ENCODE results near the gene TDO2.
"Not testable (repeated sequence)": the region's sequence is repeated elsewhere in the genome, so short reads cannot be mapped to it uniquely, and the experiment has no call there.

TDO2 gene

GRCh38 chr4:155931634-155932033, 28.1 kb downstream of the TDO2 start:
- 100% methylated on average over 2 of the region's 4 CpGs for WGBS (ENCODE audit: insufficient coverage, insufficient read length)
- no peaks in the 10 kb centered on the region for H3K4me1 ChIP-seq (ENCODE audit: control insufficient read depth, insufficient read depth, low read length)

GRCh38 chr4:155934634-155935033, 31.1 kb downstream of the TDO2 start:
- not testable (repeated sequence) for H3K27me3 ChIP-seq (ENCODE audit: control insufficient read depth, insufficient read depth, low read length); H3K27ac ChIP-seq (ENCODE audit: low read length); H3K4me1 ChIP-seq (ENCODE audit: control insufficient read depth, insufficient read depth, low read length); H3K4me3 ChIP-seq (ENCODE audit: low read length); H3K36me3 ChIP-seq (ENCODE audit: control insufficient read depth, insufficient read depth, low read length); H3K9me3 ChIP-seq (ENCODE audit: control insufficient read depth, insufficient read depth, low read length); DNase-seq (ENCODE audit: low read depth, low spot score)
- no CpG with 5 or more reads among the region's 4 CpGs for WGBS (ENCODE audit: insufficient coverage, insufficient read length)

More at GRCh38 chr4:155931634-155932033, 28.1 kb downstream of the TDO2 start:
- Histone ChIP-seq H3K27me3 (ENCODE audit: control insufficient read depth, insufficient read depth, low read length) (no peaks in the 10 kb centered on the region), H3K9me3 (ENCODE audit: control insufficient read depth, insufficient read depth, low read length) (no peaks in the 10 kb centered on the region), H3K36me3 (ENCODE audit: control insufficient read depth, insufficient read depth, low read length) (no peaks in the 10 kb centered on the region), H3K4me3 (ENCODE audit: low read length) (no peak overlapping the region), H3K27ac (ENCODE audit: low read length) (no peak overlapping the region)
- no peak for DNase-seq (ENCODE audit: low read depth, low spot score)

- Histone ChIP-seq H3K27ac (ENCODE audit: low read length) (no peak overlapping the region), H3K36me3 (ENCODE audit: control insufficient read depth, insufficient read depth, low read length) (no peaks in the 10 kb centered on the region), H3K27me3 (ENCODE audit: control insufficient read depth, insufficient read depth, low read length) (no peaks in the 10 kb centered on the region), H3K4me1 (ENCODE audit: control insufficient read depth, insufficient read depth, low read length) (no peaks in the 10 kb centered on the region), H3K9me3 (ENCODE audit: control insufficient read depth, insufficient read depth, low read length) (no peaks in the 10 kb centered on the region), H3K4me3 (ENCODE audit: low read length) (no peak overlapping the region)
- no peak for DNase-seq (ENCODE audit: low read depth, low spot score)
- no CpG with 5 or more reads among the region's 4 CpGs for WGBS (ENCODE audit: insufficient coverage, insufficient read length)
Measured at GRCh38 chr4:155935389-155935986, 32.0 kb downstream of the TDO2 start.

- DNase-seq (ENCODE audit: low read depth, low spot score): no peak
- Histone ChIP-seq H3K27me3 (ENCODE audit: control insufficient read depth, insufficient read depth, low read length) (no peaks in the 10 kb centered on the region), H3K36me3 (ENCODE audit: control insufficient read depth, insufficient read depth, low read length) (no peaks in the 10 kb centered on the region), H3K4me3 (ENCODE audit: low read length) (no peak overlapping the region), H3K27ac (ENCODE audit: low read length) (no peak overlapping the region), H3K4me1 (ENCODE audit: control insufficient read depth, insufficient read depth, low read length) (no peaks in the 10 kb centered on the region), H3K9me3 (ENCODE audit: control insufficient read depth, insufficient read depth, low read length) (no peaks in the 10 kb centered on the region)
- WGBS (ENCODE audit: insufficient coverage, insufficient read length): no CpG with 5 or more reads among the region's 6 CpGs
Measured at GRCh38 chr4:155941085-155941790, 37.7 kb downstream of the TDO2 start.

- no peak overlapping the region for H3K4me3 ChIP-seq (ENCODE audit: low read length)
- H3K27ac ChIP-seq (ENCODE audit: low read length): no peak overlapping the region
- no peaks in the 10 kb centered on the region for H3K36me3 ChIP-seq (ENCODE audit: control insufficient read depth, insufficient read depth, low read length)
- no peaks in the 10 kb centered on the region for H3K9me3 ChIP-seq (ENCODE audit: control insufficient read depth, insufficient read depth, low read length)
- H3K4me1 ChIP-seq (ENCODE audit: control insufficient read depth, insufficient read depth, low read length): no peaks in the 10 kb centered on the region
- no peak for DNase-seq (ENCODE audit: low read depth, low spot score)
- H3K27me3 ChIP-seq (ENCODE audit: control insufficient read depth, insufficient read depth, low read length): no peaks in the 10 kb centered on the region
- no CpG with 5 or more reads among the region's 1 CpG for WGBS (ENCODE audit: insufficient coverage, insufficient read length)
Measured at GRCh38 chr4:155941820-155942219, 38.3 kb downstream of the TDO2 start.

GRCh38 chr4:155943605-155944291, 40.3 kb downstream of the TDO2 start:
- Histone ChIP-seq H3K4me3 (ENCODE audit: low read length) (no peak overlapping the region), H3K27me3 (ENCODE audit: control insufficient read depth, insufficient read depth, low read length) (no peaks in the 10 kb centered on the region), H3K27ac (ENCODE audit: low read length) (no peak overlapping the region), H3K4me1 (ENCODE audit: control insufficient read depth, insufficient read depth, low read length) (no peaks in the 10 kb centered on the region), H3K9me3 (ENCODE audit: control insufficient read depth, insufficient read depth, low read length) (no peaks in the 10 kb centered on the region), H3K36me3 (ENCODE audit: control insufficient read depth, insufficient read depth, low read length) (no peaks in the 10 kb centered on the region)
- no peak for DNase-seq (ENCODE audit: low read depth, low spot score)
- WGBS (ENCODE audit: insufficient coverage, insufficient read length): no CpG with 5 or more reads among the region's 3 CpGs

GRCh38 chr4:155944516-155944915, 41.0 kb downstream of the TDO2 start:
- Histone ChIP-seq H3K27ac (ENCODE audit: low read length) (no peak overlapping the region), H3K27me3 (ENCODE audit: control insufficient read depth, insufficient read depth, low read length) (no peaks in the 10 kb centered on the region), H3K4me3 (ENCODE audit: low read length) (no peak overlapping the region), H3K9me3 (ENCODE audit: control insufficient read depth, insufficient read depth, low read length) (no peaks in the 10 kb centered on the region), H3K4me1 (ENCODE audit: control insufficient read depth, insufficient read depth, low read length) (no peaks in the 10 kb centered on the region), H3K36me3 (ENCODE audit: control insufficient read depth, insufficient read depth, low read length) (no peaks in the 10 kb centered on the region)
- DNase-seq (ENCODE audit: low read depth, low spot score): no peak
- no CpG with 5 or more reads among the region's 1 CpG for WGBS (ENCODE audit: insufficient coverage, insufficient read length)

GRCh38 chr4:155946486-155946885, 43.0 kb downstream of the TDO2 start:
- no peaks in the 10 kb centered on the region for H3K36me3 ChIP-seq (ENCODE audit: control insufficient read depth, insufficient read depth, low read length)
- H3K9me3 ChIP-seq (ENCODE audit: control insufficient read depth, insufficient read depth, low read length): no peaks in the 10 kb centered on the region
- WGBS (ENCODE audit: insufficient coverage, insufficient read length): no CpG with 5 or more reads among the region's 4 CpGs
- H3K4me1 ChIP-seq (ENCODE audit: control insufficient read depth, insufficient read depth, low read length): no peaks in the 10 kb centered on the region
- H3K4me3 ChIP-seq (ENCODE audit: low read length): no peak overlapping the region
- no peaks in the 10 kb centered on the region for H3K27me3 ChIP-seq (ENCODE audit: control insufficient read depth, insufficient read depth, low read length)
- no peak overlapping the region for H3K27ac ChIP-seq (ENCODE audit: low read length)
- DNase-seq (ENCODE audit: low read depth, low spot score): no peak

- WGBS (ENCODE audit: insufficient coverage, insufficient read length): no CpG with 5 or more reads among the region's 1 CpG
- no peaks in the 10 kb centered on the region for H3K4me1 ChIP-seq (ENCODE audit: control insufficient read depth, insufficient read depth, low read length)
- H3K9me3 ChIP-seq (ENCODE audit: control insufficient read depth, insufficient read depth, low read length): no peaks in the 10 kb centered on the region
- no peak for DNase-seq (ENCODE audit: low read depth, low spot score)
- no peaks in the 10 kb centered on the region for H3K27me3 ChIP-seq (ENCODE audit: control insufficient read depth, insufficient read depth, low read length)
- H3K27ac ChIP-seq (ENCODE audit: low read length): no peak overlapping the region
- no peaks in the 10 kb centered on the region for H3K36me3 ChIP-seq (ENCODE audit: control insufficient read depth, insufficient read depth, low read length)
- H3K4me3 ChIP-seq (ENCODE audit: low read length): no peak overlapping the region
Measured at GRCh38 chr4:155948541-155948940, 45.0 kb downstream of the TDO2 start.

- no CpG with 5 or more reads among the region's 6 CpGs for WGBS (ENCODE audit: insufficient coverage, insufficient read length)
- no peak overlapping the region for H3K27ac ChIP-seq (ENCODE audit: low read length)
- no peaks in the 10 kb centered on the region for H3K27me3 ChIP-seq (ENCODE audit: control insufficient read depth, insufficient read depth, low read length)
- H3K4me1 ChIP-seq (ENCODE audit: control insufficient read depth, insufficient read depth, low read length): no peaks in the 10 kb centered on the region
- H3K36me3 ChIP-seq (ENCODE audit: control insufficient read depth, insufficient read depth, low read length): no peaks in the 10 kb centered on the region
- no peak overlapping the region for H3K4me3 ChIP-seq (ENCODE audit: low read length)
- no peak for DNase-seq (ENCODE audit: low read depth, low spot score)
- H3K9me3 ChIP-seq (ENCODE audit: control insufficient read depth, insufficient read depth, low read length): no peaks in the 10 kb centered on the region
Measured at GRCh38 chr4:155950461-155950860, 47.0 kb downstream of the TDO2 start.
